Endothelial cell of umbilical vein (primary cell): Measurements from ENCODE around the gene PLD1. TPM values are rescaled to one million over a fixed set of nuclear protein-coding genes. Genes with fewer than 3 reads are reported as not detected.
A peak's percentile ranks its signal among the peaks of the same experiment; 100 is the strongest.

Experiments used
- BruUV-seq: library from RNA; stranded (reverse); fragments of 400-500 nt; replicated peaks from 2 replicates; lab custom pipeline; 2021; lab: Mats Ljungman, UMichigan
- CTCF ChIA-PET: fragments of 300-600, 350-600 bp; sonication (Branson Sonifier 250); formaldehyde crosslinking; loops from one replicate; lab custom pipeline; 2021; ENCODE audit warnings: antibody characterized with exemption, inconsistent platforms; lab: Charles Lee
- POLR2A ChIA-PET: fragments of 300-600, 350-600 bp; sonication (Branson Sonifier 250); formaldehyde crosslinking; loops from one replicate; lab custom pipeline; 2021; ENCODE audit warnings: antibody characterized with exemption, inconsistent platforms; lab: Charles Lee
- DNase-seq: peaks from one replicate; pipeline ENCODE4 v3.0.0-alpha.2; 2011; ENCODE audit warnings: low read depth, low spot score
- FAIRE-seq: peaks from 2 replicates; lab custom pipeline; 2011; peaks lifted over from hg19 to GRCh38; lab: Jason Lieb, UNC
- H2AFZ ChIP-seq: 2 replicates; pipeline ENCODE4 v1.6.0; 2012; ENCODE audit warnings: low read depth, low read length, control low read depth, inconsistent platforms
- H3K27ac ChIP-seq: 2 replicates; pipeline ENCODE4 v1.5.1; 2011; ENCODE audit warnings: low read depth, mild to moderate bottlenecking, control low read depth, low read length, moderate library complexity; ENCODE audit not compliant: insufficient read depth
- H3K27me3 ChIP-seq, 2 experiments: 2 replicates each; pipeline versions ENCODE4 v1.6.0 to v1.6.1; 2011; ENCODE audit warnings: low read length in 2 of 2, mixed read lengths in 1 of 2; ENCODE audit not compliant: control insufficient read depth in 2 of 2, insufficient read depth in 2 of 2
- H3K36me3 ChIP-seq, 2 experiments: 2 replicates in 1 of 2; 3 replicates in 1 of 2; pipeline ENCODE4 v1.5.1; 2011; ENCODE audit warnings: low read length in 2 of 2, mild to moderate bottlenecking in 1 of 2, moderate library complexity in 1 of 2; ENCODE audit not compliant: control insufficient read depth in 2 of 2, insufficient read depth in 2 of 2; ENCODE audit errors: extremely low read depth in 1 of 2
- H3K4me1 ChIP-seq: 3 replicates; pipeline ENCODE4 v1.5.1; 2011; ENCODE audit warnings: mild to moderate bottlenecking, low read length; ENCODE audit not compliant: control insufficient read depth, insufficient read depth; ENCODE audit errors: extremely low read depth
- H3K4me2 ChIP-seq: 2 replicates; pipeline ENCODE4 v1.6.1; 2011; ENCODE audit warnings: low read length, control low read depth, mixed read lengths; ENCODE audit not compliant: insufficient read depth
- H3K4me3 ChIP-seq, 3 experiments: fragments of 200-600 bp in 1 of 3; sonication (generic), shearing (Covaris generic) in 1 of 3; replicated peaks in 1 of 3; 2 replicates each; pipeline ENCODE4 v1.5.1; 2011 to 2016; ENCODE audit warnings: control low read depth in 3 of 3, low read length in 3 of 3, mild to moderate bottlenecking in 2 of 3, inconsistent platforms in 1 of 3, low read depth in 1 of 3, moderate library complexity in 1 of 3; ENCODE audit not compliant: insufficient read depth in 1 of 3
- H3K79me2 ChIP-seq: 2 replicates; pipeline ENCODE4 v1.6.0; 2012; ENCODE audit warnings: low read length, inconsistent platforms; ENCODE audit not compliant: control insufficient read depth, insufficient read depth
- H3K9ac ChIP-seq: replicated peaks from 2 replicates; pipeline ENCODE3; 2011; ENCODE audit warnings: low read length, control low read depth; ENCODE audit not compliant: insufficient read depth; ENCODE audit errors: extremely low read depth
- H3K9me1 ChIP-seq: replicated peaks from 3 replicates; pipeline ENCODE4 v1.6.0; 2011; ENCODE audit warnings: mild to moderate bottlenecking, low read length; ENCODE audit not compliant: control insufficient read depth, insufficient read depth; ENCODE audit errors: extremely low read depth
- H3K9me3 ChIP-seq: replicated peaks from 2 replicates; pipeline ENCODE4 v1.5.1; 2012; ENCODE audit warnings: low read length, inconsistent platforms; ENCODE audit not compliant: control insufficient read depth, insufficient read depth
- H4K20me1 ChIP-seq: replicated peaks from 2 replicates; pipeline ENCODE3; 2011; ENCODE audit warnings: mild to moderate bottlenecking, low read length; ENCODE audit not compliant: control insufficient read depth, insufficient read depth; ENCODE audit errors: extremely low read depth
- EZH2 ChIP-seq: IDR thresholded peaks from 2 replicates; pipeline ENCODE4 v1.6.1; 2012; ENCODE audit warnings: borderline replicate concordance, low read depth, mild to moderate bottlenecking, moderate library complexity, low read length, inconsistent platforms; ENCODE audit not compliant: severe bottlenecking
- FOS ChIP-seq: IDR thresholded peaks from 2 replicates; pipeline ENCODE4 v1.6.1; 2011; ENCODE audit warnings: mild to moderate bottlenecking, low read length, moderate library complexity, borderline replicate concordance; ENCODE audit not compliant: insufficient read depth
- GATA2 ChIP-seq: IDR thresholded peaks from 2 replicates; pipeline ENCODE4 v1.7.0; 2011; ENCODE audit warnings: low read depth, mild to moderate bottlenecking, moderate library complexity, mixed read lengths, low read length; ENCODE audit not compliant: insufficient read length, insufficient read depth
- JUN ChIP-seq: IDR thresholded peaks from 2 replicates; pipeline ENCODE4 v1.6.1; 2011; ENCODE audit warnings: borderline replicate concordance, low read depth; ENCODE audit not compliant: insufficient read length, insufficient read depth
- MYC ChIP-seq: IDR thresholded peaks from one replicate; pipeline ENCODE4 v1.6.1; 2011; ENCODE audit warnings: mild to moderate bottlenecking, low read depth, low read length
- POLR2A ChIP-seq: IDR thresholded peaks from 2 replicates; pipeline ENCODE4 v1.6.1; 2012; ENCODE audit warnings: low read depth, mild to moderate bottlenecking, control low read depth, low read length
- POLR2AphosphoS5 ChIP-seq: IDR thresholded peaks from 2 replicates; pipeline ENCODE4 v1.6.1; 2012; ENCODE audit warnings: low read depth, mild to moderate bottlenecking, control low read depth, low read length, moderate library complexity; ENCODE audit not compliant: insufficient read depth
- dilution Hi-C: fragments of 300-500 bp; cut with MboI; formaldehyde crosslinking; loops from one replicate; pipeline ENCODE4 v1.15.0; 2019; ENCODE audit warnings: low sequenced_read_pairs; ENCODE audit not compliant: extremely low pct_ligation_motif_present
- intact Hi-C: fragments of 100-400 bp; cut with micrococcal nuclease; formaldehyde crosslinking; loops from one replicate; pipeline ENCODE4 v1.10.0; 2022
- polyA plus RNA-seq, 4 experiments: library from polyadenylated mRNA; depleted of rRNA in 3 of 4; stranded (reverse) in 3 of 4; unstranded in 1 of 4; fragments of >200 nt; gene quantifications; 2 replicates each; pipeline versions ENCODE4 v1.2.1 to v1.2.3, GENCODE V29; 2011 to 2012; ENCODE audit warnings: missing spikeins in 1 of 4
- total RNA-seq: library from RNA; stranded (reverse); gene quantifications from 2 replicates; pipeline ENCODE4 v1.2.3, GENCODE V29; 2021
- TF ChIP-seq, protein P1 (sequence below), 2 donors: IDR thresholded peaks; 1 replicate in 1 of 2; 2 replicates in 1 of 2; pipeline ENCODE4 v1.5.1; 2011; ENCODE audit warnings: low read length in 2 of 2, mild to moderate bottlenecking in 2 of 2, moderate library complexity in 2 of 2, control low read depth in 1 of 2, inconsistent platforms in 1 of 2, low read depth in 1 of 2; ENCODE audit not compliant: insufficient read depth in 1 of 2; ENCODE audit errors: extremely low read depth in 1 of 2
- TF ChIP-seq, protein P2 (sequence below): IDR thresholded peaks from 2 replicates; pipeline ENCODE4 v1.6.1; 2011; ENCODE audit not compliant: insufficient read depth, insufficient read length

The PLD1 gene
- total and polyA plus RNA-seq, 2 donors (not counting 3 experiments of a cell fraction or from before 2014, with no cell fraction given), result 42.0 to 108 TPM

DNA sequence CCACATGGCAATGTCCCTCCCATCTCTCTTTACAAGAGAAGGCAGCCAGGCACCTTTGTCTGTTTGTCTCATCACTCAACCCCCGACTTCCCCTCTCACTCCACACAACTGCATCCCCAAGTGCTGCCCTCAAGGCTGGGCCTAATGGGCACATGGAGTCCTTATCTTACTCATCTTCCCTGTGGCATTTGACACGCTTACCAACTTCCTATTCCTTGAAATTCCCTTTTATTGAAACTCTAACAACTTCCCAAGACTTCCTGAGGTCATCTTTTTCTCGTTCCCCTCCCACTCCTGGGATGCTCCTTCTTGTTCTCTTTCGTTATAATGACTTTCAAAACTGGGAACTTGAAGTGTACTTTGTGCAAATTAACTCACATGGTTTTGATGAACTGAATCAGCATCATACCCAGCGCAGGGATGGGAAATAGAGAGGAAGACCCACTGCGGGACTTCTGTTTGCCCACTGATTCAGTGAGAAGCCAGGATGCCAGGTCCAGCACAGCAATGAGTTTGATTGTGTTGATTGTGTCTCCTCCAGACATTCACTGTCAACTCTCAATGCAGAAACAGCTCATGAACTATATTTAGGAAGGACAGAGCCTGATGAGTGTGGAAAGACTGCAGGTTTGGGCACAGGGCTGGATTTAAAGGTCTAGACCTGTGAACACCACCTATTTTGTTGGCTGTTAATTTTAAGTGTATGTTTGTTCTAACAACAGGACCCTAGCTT, 245.4 kb downstream of the PLD1 start:
- FAIRE-seq (peak; percentile 73), DNase-seq (peak; percentile 35)
- Histone ChIP-seq H3K27ac (no peak overlapping the region), H2AFZ (no peak overlapping the region), H3K4me3 (no peak overlapping the region), H3K36me3 (no peaks in the 10 kb centered on the region), H3K79me2 (no peaks in the 10 kb centered on the region), H3K4me2 (peak overlapping the region; percentile 6), H3K9ac (no peak overlapping the region), H3K27me3 (no peaks in the 10 kb centered on the region), H3K4me1 (peaks cover 8% of the 10 kb centered on the region), H3K9me3 (no peaks in the 10 kb centered on the region), H3K9me1 (no peaks in the 10 kb centered on the region), H4K20me1 (no peaks in the 10 kb centered on the region)
- CTCF ChIA-PET, result interaction anchor here (0.8 to 3.2 kb wide), 17 partner anchors 7 to 603 kb away, joined by 3 to 56 read pairs (median 3); no protein-coding TSS in a partner anchor
- no TSS peak for BruUV-seq
- no peak for TF ChIP-seq EZH2
- no peak for TF ChIP-seq MYC
- no peak for TF ChIP-seq JUN
- no peak for TF ChIP-seq FOS
- TF ChIP-seq POLR2AphosphoS5, result peak; percentile 54
- TF ChIP-seq, protein P1, sequence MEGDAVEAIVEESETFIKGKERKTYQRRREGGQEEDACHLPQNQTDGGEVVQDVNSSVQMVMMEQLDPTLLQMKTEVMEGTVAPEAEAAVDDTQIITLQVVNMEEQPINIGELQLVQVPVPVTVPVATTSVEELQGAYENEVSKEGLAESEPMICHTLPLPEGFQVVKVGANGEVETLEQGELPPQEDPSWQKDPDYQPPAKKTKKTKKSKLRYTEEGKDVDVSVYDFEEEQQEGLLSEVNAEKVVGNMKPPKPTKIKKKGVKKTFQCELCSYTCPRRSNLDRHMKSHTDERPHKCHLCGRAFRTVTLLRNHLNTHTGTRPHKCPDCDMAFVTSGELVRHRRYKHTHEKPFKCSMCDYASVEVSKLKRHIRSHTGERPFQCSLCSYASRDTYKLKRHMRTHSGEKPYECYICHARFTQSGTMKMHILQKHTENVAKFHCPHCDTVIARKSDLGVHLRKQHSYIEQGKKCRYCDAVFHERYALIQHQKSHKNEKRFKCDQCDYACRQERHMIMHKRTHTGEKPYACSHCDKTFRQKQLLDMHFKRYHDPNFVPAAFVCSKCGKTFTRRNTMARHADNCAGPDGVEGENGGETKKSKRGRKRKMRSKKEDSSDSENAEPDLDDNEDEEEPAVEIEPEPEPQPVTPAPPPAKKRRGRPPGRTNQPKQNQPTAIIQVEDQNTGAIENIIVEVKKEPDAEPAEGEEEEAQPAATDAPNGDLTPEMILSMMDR (IDR thresholded peaks at IDR 0.05; ENCODE audit: extremely low read depth in 1 of 2, insufficient read depth in 1 of 2, low read depth in 1 of 2, low read length in 2 of 2), result no peak
- TF ChIP-seq POLR2A, result no peak
- TF ChIP-seq, protein P2, sequence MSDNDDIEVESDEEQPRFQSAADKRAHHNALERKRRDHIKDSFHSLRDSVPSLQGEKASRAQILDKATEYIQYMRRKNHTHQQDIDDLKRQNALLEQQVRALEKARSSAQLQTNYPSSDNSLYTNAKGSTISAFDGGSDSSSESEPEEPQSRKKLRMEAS, result no peak
- TF ChIP-seq GATA2, result peak; percentile 95
- intact Hi-C loops (no loop called here), dilution Hi-C loops (no loop called here)
- POLR2A ChIA-PET, result no interaction called here
